Suppressor macrophage treated with lipopolysaccharide for 4 hours (primary cell): ENCODE results near the gene CACFD1.

ENCODE experiments used
- DNase-seq: peaks from one replicate; pipeline ENCODE4 v3.0.0-alpha.2; 2020

CACFD1 gene

DNA sequence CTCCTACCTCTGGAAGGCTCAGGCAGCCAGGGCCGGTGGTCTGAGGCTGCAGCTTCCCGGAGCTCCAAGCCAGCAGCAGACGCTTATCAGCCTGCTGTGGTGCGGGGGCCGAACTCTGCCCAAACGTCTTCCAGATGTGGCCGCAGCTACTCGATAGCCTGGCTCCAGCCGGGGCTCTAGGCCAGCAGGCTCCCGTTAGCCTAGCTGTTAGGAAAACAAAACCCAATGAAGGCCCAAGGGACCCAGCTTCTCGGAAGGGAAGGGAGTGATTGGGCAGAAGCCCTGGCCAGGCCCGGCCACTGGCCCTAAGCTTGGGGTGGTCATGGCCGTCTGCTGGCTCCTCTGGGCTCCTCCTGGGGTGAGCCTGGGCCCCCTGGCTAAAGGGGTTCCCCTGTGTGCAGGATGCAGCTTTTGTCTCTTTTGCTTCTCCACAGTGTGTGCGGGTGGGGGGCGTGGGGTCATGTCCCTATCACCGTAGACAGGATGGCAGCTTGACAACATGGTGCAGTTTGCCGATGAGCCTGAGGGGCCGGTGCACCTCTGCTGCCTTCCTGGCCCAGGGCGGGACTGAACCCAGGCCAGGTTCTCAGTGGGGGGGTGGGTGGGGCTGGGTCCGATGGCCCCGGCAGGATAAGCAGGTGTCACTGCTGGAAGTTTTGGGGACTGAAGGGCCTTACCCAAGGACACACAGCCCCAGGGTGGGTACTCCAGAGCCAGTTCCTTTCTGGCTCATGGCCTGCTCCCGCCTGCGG, 46.3 kb downstream of the CACFD1 start:
- no peak for DNase-seq

DNA sequence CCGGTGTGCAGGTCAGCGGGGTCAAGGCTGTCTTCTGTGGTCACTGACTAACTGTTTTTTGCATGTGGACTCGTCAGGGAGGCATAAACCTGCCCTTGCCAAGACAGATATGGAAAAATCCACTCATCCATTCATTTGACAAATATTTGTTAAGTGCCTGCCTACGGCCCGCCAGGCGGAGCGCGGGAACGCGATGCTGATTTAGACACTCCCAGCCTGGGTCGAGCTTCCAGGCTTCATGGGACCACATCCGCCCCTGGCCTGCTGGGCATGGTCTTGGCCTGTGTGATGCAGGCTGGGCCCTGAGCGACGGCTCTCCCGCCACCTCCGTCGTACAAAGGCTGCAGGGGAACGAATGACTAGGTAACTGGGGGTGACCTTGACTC, 46.9 kb downstream of the CACFD1 start:
- DNase-seq, result no peak

DNA sequence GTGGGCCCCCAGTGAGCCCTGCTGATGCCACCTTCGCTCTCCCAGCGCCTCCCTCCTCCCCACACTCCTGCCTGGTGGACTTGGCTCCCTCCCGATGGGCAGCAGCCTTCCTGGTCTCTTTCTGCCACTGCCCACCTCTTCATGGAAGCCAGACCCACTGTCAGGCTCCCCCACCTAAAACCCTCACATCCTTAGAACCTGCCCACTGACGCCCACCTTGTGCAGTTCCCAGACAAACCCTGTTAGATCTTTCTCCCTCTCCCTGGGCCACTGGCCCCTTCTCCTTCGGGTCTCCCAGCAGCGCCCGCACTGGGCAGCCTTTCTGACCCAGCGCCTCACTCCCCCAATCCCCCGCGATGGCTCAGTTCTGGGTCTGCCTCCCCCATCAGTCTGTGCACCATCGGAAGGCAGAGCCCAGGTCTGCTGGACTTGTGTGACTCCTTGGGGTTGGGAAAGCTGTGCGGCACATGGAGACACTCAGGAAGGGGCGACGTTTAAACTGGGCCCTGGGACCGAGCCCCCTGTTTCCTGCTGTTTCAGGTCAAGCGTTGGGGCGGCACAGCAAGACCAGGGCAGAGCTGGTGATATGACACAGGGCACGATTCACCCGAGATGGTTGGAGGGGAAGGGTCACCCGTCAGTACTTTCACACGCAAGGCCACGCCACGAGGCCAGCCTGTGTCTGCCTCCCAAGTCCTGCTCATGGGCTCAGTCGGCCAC, 47.6 kb downstream of the CACFD1 start:
- no peak for DNase-seq

DNA sequence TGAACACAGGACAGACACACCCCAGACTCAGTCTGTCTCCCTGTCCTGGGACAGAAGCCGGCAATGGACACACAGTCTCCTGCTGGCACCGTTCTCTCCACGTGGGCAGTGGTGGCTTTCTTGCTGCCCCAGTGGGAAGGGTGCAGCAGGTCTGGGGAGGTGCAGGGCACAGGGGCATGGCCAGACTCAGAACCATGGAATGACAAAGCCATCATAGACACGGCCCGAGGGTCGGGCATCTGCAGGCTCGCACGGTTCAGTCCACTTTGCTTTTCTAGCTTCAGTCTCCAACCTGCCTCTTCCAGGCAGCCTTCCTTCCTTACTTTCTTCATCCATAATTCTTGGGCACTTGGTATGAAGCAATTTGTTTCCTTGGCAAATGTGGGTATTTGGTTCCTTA, 48.3 kb downstream of the CACFD1 start:
- no peak for DNase-seq

DNA sequence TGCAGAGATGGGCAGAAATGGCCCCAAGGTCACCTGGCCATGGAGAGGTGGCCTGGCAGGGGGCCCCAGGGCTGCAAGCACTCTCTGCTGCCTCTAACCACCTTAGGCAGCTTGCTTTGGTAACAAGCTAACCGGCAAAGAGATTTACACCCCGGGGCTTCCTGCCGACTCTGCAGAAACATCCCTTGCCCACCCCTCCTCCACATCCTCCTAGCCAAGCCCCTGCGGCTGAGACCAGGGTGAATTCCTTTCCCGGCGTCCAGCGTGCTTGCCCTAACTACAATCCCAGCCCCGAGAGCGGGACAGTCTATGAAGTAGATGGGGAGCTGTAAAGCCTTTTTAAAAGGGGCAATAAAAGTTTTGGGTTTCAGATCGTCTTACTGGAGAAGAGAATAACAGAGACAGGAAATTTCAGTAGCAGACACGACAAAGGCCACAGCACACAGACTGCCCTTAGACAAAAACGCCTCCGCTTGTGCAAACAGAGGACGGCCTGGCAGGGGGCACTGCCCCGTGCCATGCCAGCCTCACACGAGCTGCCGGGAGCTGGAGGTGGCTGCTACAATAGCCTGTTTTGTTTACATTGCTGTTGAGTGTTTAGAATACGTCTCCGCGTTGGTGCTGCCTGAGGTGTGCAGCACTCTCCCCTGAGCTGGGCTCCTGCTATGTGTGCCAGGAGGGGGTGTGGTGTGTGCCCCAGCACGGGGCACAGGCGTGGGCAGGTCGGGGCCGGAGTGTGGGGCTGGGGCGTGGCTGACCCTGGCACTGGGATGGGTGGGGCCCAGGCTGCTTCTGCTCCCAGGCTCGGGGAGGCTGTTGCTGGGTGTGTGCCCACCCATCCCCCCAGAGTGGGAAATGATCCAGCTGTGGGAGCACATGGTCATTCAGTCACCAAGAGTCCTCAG, 49.7 kb downstream of the CACFD1 start:
- DNase-seq, result no peak

DNA sequence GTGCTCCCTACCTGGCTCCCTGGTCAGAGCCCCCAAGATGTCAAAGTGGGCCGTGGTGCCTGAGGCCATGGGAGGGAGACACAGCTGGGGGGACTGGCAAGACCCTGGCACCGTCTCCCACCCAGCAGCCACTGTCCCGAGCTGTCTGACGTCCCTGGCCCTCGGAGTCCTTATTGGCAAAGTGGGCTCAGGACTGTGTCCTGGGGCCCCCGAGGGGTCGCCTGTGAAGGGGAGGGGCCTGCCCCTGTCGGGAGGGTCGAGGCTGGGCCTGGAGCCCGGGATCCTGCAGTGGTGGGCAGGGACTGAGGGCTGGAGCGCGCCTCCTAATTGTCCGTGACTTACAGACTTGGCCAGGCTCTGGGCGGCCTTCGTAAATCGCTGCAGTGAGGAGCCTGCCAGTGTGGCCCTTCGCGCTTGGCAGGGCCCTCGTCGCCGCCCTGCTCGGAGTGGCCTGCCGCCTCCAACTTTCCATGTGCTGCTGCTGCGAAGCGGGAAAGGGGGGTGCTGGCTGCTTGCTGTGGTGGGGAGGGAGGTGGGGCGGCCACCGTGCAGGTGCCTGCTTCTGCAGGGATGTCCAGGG, 51.2 kb downstream of the CACFD1 start:
- no peak for DNase-seq

DNA sequence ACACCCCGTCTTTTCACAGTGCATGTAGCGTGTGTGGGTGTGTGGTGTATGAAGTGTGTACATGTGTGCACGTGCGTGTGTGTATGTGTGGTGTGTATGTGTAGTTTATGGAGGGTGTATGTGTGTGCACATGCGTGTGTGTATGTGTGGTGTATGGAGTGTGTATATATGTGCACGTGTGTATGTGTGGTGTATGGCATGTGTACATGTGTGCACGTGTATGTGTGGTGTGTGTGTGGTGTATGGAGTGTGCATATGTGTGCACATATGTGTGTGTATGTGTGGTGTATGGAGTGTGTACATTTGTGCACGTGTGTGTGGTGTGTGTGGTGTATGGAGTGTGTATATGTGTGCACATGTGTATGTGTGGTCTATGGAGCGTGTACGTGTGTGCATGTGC, 51.8 kb downstream of the CACFD1 start:
- no peak for DNase-seq

DNA sequence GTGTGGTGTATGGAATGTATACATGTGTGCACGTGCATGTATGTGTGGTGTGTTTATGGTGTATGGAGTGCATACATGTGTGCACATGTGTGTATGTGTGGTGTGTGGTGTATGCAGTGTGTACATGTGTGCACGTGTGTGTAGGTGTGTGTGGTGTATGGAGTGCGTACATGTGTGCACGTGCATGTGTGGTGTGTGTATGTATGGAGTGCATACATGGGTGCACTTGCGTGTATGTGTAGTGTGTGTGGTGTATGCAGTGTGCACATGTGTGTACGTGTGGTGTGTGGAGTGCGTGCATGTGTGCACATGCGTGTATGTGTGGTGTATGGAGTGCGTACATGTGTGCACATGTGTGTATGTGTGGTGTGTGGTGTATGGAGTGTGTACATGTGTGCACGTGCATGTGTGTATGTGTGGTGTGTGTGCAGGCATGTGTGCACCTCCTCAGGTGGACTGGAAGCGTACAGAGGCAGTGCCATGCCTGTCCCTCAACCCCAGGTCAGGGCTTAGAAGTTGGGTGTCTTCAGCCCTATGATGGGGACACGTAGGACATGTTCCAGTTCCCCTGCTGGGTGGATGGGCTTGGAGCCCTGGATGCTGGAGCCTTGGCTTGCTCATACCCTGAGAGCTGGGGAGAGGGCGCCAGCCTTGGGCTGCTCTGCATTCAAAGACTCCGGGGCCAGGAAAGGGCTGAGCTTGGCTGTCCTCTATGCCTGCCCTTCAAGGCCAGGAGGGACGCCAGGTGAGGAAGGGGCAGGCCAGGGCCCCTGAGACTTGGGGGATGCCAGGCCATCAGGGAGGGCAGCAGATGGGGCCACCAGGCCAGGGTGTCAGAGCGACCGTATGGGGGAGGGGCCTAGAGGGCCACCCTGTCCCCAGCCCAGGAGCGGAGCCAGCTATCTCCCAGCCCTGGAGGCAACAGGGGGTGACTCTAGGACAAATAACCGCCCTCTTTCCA, 52.8 kb downstream of the CACFD1 start:
- DNase-seq, result no peak

DNA sequence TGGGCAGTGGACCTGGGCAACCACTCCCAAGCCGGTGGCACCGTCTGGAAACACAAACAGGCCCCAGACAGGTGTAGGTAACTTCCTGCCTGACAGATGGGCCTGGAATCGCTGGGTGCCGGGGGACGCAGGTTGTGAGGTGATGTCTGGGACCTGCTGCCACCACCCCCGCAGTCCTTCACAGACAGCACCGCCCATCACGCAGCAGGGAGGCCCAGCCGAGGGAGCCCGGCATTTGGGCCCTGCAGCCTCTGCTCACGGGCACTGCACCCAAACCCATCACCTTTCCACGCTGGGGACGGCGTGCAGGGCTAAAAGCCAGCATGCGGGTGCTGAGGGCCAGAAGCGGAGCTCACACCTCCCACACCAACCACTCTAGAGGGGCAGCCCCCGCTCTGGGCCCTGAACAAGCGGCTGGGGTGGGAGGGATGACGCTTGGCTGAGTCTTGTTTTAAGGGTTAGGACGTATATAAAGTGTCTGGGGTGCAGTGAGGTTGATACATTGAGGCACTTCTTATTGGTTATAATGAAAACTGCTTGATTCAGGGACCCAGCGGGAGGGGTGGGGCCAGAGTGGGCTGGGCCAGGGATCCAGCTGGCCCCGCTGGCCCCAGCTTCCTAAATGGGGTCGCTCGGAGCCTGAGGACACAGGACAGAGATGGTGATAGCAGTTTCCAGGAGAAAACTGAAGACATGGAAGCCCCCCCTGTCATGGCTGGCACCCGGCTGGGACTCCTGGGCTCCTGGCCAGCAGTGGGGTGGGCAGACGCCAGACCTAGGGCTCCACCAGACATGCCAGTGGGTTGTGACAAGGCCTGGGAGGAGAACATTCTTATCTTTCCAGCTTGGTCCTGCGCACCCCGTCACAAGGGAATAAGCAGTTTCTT, 53.7 kb downstream of the CACFD1 start:
- no peak for DNase-seq

DNA sequence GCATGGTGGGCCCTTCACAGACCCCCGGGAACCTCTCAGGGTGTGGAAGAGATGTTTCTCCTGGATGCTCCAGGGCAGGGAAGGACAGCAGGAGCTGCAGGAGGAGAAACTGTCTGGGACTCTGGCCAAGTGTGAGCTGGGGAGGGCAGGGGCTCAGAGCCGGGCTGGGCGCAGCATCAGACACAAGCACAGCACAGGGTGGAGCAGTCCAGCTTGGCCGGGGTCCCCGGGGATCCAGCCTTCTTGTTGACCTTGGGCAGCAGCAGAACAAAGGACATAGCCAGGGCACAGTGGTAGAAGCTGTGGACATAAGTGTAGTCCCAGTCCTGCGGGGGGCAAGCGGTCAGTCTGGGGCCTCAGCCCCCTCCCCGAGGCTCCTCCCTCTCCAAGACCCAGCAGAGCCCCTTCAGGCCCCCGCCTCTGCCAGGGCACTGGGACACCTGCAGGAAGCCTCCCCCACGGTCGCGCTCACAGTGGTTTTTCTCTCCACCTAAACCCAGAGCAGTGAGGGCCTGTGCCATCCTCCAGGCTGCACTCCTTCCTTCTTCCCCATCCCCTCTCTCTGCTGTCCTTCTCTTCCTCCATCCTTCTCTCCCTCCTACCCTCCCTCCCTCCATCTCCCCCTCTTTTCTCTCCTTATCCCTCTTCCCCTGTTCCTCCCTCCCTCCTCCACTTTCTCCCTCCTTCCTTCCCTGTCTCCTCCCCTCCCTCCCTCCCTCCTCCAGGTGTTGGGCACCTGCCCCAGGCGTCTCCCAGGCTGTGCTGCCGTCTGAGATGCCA, 54.9 kb downstream of the CACFD1 start:
- DNase-seq, result no peak

DNA sequence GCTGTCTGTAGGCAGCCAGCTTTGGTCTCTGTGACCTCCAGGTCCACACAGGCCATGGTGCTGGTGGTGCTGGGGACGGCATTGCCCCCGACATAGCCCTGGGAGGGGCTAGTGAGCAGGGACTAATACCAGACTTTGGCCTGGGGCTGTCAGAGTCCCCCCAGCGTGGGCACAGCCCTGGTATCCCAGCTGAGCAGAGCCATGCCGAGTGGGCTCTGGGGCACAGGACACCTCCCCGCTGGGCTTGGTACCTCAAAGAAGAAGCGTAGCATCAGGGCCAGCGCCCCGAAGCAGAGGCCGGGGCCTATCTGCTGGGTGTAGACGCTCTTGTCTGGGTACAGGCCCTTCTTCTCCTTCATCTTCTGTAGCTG, 55.4 kb downstream of the CACFD1 start:
- no peak for DNase-seq

DNA sequence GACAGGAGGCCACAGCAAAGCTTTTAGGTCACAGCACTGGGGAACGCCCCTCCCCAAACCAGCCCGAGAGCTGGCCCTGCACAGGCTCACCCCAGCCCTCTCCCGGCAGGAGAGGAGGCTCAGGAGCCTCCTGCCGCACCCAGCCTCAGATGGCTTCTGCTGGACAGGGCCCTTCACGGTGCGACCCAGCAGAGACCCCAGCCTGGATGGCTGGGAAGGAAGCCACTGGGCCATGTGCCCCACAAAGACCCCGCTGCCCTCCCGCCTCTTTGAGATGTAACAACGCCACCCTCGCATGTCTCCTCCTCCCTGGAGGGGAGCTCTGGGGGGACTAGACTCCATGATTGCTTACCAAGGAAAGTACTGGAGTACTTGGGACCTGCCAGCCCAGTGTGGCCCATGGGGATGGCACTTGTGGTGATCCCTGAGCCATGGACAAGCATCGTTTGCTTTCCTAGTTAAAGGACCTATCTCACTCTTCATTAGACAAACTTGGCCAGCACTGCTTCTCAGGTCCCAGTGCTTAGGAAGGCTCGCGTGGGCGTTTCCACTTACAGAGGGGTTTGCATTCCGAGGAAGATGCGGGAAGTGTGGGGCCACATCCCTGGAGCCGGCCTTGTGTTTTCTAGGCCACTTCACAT, 56.0 kb downstream of the CACFD1 start:
- no peak for DNase-seq

DNA sequence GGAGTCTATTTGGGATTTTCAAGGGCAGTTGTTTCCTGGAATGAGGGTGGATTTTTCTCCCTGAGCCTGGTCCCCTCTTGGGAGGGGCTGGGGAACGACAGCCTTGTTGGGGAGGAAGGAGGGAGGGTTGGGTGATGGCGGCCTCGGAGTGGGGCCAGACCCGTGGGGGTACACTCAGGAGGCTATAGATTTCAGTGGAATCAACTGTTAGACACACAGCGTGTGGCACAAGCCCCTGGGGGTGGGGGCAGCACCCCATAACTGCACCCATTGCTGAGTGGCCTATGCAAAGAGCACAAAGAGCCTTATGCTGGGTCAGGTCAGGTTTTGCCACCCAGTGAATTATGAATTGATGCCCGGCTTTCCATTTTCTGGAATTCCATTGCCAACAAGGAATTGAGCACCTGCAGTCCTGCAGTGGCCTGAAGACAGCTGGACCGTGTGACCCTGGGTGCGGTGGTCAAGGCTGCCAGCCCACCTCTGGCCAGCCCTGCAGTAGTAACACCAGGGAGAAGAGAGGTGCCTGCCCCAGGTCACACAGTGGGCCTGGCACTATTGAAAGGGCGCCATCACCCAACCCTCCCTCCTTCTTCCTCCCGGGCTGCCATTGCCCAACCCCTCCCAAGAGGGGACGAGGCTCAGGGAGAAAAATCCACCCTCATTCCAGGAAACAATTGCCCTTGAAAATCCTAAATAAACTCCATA, 56.6 kb downstream of the CACFD1 start:
- no peak for DNase-seq

DNA sequence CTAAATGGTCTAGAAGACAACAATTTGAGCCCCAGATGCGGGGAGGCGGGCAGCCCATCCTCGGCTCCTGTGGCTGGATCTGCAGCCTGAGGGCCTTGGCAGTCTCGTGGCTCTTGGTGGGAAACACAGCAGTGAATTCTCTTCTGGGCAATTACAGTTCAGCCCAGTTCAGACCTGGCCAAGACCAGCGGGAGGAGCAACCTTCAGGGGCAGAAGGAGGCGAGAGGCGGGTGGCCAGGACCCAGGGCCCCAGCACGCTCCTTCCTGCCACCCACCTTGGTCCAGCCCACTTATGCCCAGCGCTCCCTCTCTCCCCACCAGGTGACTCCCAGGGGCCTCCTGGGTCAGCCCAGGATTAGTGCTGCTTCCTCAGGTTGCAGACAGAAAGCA, 57.2 kb downstream of the CACFD1 start:
- no peak for DNase-seq

DNA sequence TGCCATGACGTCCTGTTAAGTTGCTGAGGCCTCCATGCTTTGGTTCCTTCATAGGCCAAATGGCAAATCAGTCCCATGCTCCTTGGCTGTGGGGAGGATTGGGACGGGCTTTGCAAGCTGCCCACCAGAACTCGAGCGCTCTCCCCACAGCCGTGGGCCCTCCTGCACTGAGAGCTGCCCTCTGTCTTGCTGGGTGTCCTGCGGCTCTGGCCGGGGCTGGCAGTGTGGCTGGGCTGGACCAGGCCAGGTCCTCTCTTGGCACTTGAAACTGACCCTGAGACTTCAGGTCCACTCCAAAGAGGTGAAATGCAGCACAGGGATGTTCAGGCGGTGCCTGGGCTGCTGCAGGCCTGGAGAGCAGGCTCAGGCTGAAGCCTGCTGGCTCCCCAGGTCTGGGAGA, 57.9 kb downstream of the CACFD1 start:
- DNase-seq, result no peak

DNA sequence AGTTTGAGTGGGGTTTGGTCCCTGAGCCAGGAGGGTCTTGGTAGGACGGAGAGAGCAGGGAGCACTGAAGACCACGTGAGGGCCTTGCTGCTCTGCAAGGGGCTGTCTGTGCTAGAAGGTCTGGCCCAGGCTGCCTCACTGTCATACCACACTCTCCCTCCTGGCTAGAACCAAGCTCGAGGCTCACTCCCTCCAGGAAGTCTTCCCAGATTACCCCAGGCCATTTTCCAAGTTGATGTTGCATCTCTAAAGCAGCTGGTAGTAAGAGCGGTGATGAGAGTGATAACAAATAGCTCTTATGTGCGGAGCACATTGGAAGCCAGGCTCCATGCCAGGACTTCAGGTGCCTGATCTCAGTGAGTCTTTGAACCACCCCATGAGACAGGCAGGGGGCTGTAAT, 58.4 kb downstream of the CACFD1 start:
- no peak for DNase-seq

DNA sequence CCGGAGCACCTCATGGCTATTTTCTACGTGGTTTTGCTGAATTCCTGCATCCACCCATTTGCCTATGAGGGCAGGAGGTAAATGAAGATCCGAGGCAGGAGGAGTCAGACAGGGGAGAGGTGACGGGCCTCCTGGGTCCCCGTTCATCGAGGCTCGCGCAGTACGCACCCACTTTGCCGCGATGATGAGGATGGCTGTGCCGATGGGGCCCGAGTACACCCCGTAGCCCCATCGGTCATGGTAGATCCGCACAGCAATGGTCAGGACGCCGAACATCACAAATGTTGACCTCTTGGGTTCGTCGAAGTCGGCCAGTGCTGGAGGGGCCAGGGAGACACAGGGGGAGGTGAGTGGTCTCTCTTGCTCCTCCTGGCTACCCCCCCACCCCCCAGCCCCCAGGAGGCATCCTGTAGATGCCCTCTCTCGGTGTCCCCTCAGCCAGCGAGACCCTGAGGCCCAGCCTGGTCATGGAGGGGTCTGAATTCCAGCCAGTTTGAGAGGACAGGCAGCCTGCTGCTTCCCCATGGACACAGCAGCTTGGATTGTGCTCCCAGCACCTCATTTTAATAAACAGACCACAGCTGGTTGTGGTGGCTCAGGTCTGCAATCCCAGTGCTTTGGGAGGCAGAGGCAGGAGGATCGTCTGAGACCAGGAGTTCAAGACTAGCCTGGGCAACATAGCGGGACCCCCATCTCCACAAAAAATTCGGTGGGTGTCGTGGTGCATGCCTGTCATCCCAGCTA, 59.1 kb downstream of the CACFD1 start:
- no peak for DNase-seq

DNA sequence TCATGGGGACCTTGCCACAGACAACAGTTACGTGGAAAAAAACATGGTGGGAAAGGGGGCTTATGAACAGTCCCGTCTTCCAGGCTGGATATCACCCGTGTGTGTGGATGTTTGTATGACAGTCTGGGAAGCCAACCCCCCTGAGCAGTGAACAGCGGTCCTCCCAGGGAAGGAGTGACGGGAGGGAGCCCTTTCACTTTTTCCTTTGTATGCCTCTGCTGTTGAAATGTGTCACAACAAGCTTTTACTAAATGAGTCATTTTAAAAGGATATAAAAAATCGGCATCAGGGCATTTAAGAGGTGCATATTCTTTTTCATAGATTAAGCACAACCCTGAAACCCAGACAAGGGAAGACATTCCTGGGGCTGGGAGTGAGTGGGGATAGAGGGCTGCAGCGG, 59.9 kb downstream of the CACFD1 start:
- DNase-seq, result no peak
